ENCODE results near the gene SOCS2. TPM values are rescaled to one million over a fixed set of nuclear protein-coding genes. Genes with fewer than 3 reads are reported as not detected.

Gene SOCS2
- total RNA-seq, 1 donor from 2014 or later = 18.2 TPM

- no peak for TF ChIP-seq CTCF (conservative IDR thresholded peaks at IDR 0.05; ENCODE audit: low read depth, low read length)
- DNase-seq (ENCODE audit: low read depth) = no peak
- H3K4me3 ChIP-seq (ENCODE audit: low read depth, low read length) = no peak overlapping the region
Observed at GRCh38 chr12:93603762-93604161, 31.3 kb downstream of the SOCS2 start.

- no peak for DNase-seq (ENCODE audit: low read depth)
- H3K4me3 ChIP-seq (ENCODE audit: low read depth, low read length) = no peak overlapping the region
- TF ChIP-seq CTCF (conservative IDR thresholded peaks at IDR 0.05; ENCODE audit: low read depth, low read length) = no peak
Observed at GRCh38 chr12:93608313-93608712, 35.8 kb downstream of the SOCS2 start.

GRCh38 chr12:93609281-93610192 is 37.1 kb downstream of the SOCS2 start:
- no peak overlapping the region for H3K4me3 ChIP-seq (ENCODE audit: low read depth, low read length)
- no peak for DNase-seq (ENCODE audit: low read depth)
- TF ChIP-seq CTCF (conservative IDR thresholded peaks at IDR 0.05; ENCODE audit: low read depth, low read length) = no peak

GRCh38 chr12:93612776-93613175 is 40.3 kb downstream of the SOCS2 start:
- no peak for TF ChIP-seq CTCF (conservative IDR thresholded peaks at IDR 0.05; ENCODE audit: low read depth, low read length)
- no peak for DNase-seq (ENCODE audit: low read depth)
- no peak overlapping the region for H3K4me3 ChIP-seq (ENCODE audit: low read depth, low read length)

- no peak overlapping the region for H3K4me3 ChIP-seq (ENCODE audit: low read depth, low read length)
- no peak for TF ChIP-seq CTCF (conservative IDR thresholded peaks at IDR 0.05; ENCODE audit: low read depth, low read length)
- no peak for DNase-seq (ENCODE audit: low read depth)
Observed at GRCh38 chr12:93614917-93615596, 42.6 kb downstream of the SOCS2 start.

- H3K4me3 ChIP-seq (ENCODE audit: low read depth, low read length) = no peak overlapping the region
- peak; percentile 91 for DNase-seq (ENCODE audit: low read depth)
- TF ChIP-seq CTCF (conservative IDR thresholded peaks at IDR 0.05; ENCODE audit: low read depth, low read length) = no peak
Observed at GRCh38 chr12:93616584-93617101, 44.2 kb downstream of the SOCS2 start.
